Progenitor cell of endocrine pancreas (in vitro differentiated cells): ENCODE results near the gene ANKDD1A. TPM values are rescaled to one million over a fixed set of nuclear protein-coding genes. Genes with fewer than 3 reads are reported as not detected.

Experiments
- DNase-seq: peaks from one replicate; pipeline ENCODE4 v3.0.0; 2021; ENCODE audit warnings: low spot score; ENCODE audit not compliant: unreplicated experiment
- H3K27ac Mint-ChIP-seq: 2 replicates; pipeline ENCODE4 v1.8.0; 2021; ENCODE audit warnings: mild to moderate bottlenecking, moderate library complexity, mixed read lengths
- H3K27me3 Mint-ChIP-seq: 2 replicates; pipeline ENCODE4 v1.8.0; 2021; ENCODE audit warnings: mixed read lengths
- H3K36me3 Mint-ChIP-seq: 2 replicates; pipeline ENCODE4 v1.8.0; 2022; ENCODE audit warnings: mixed read lengths; ENCODE audit not compliant: insufficient read depth
- H3K4me1 Mint-ChIP-seq: 2 replicates; pipeline ENCODE4 v1.8.0; 2021; ENCODE audit warnings: low read depth, mixed read lengths
- H3K4me3 Mint-ChIP-seq: 2 replicates; pipeline ENCODE4 v1.8.0; 2021; ENCODE audit warnings: low read depth, mild to moderate bottlenecking, moderate library complexity, mixed read lengths
- H3K9me3 Mint-ChIP-seq: 2 replicates; pipeline ENCODE4 v1.8.0; 2021; ENCODE audit warnings: low read depth, mixed read lengths
- total RNA-seq: library from RNA; stranded (reverse); gene quantifications from 2 replicates; pipeline ENCODE4 v1.2.1, GENCODE V29; 2021
- TF ChIP-seq, protein P1 (sequence below): fragments of 200-600 bp; sonication (generic); IDR thresholded peaks from one replicate; pipeline ENCODE4 v1.5.0; 2021; ENCODE audit warnings: antibody characterized with exemption, mild to moderate bottlenecking; ENCODE audit not compliant: unreplicated experiment

ANKDD1A gene
- total RNA-seq, 1 donor from 2014 or later, result 2.0 TPM

- TF ChIP-seq, protein P1, sequence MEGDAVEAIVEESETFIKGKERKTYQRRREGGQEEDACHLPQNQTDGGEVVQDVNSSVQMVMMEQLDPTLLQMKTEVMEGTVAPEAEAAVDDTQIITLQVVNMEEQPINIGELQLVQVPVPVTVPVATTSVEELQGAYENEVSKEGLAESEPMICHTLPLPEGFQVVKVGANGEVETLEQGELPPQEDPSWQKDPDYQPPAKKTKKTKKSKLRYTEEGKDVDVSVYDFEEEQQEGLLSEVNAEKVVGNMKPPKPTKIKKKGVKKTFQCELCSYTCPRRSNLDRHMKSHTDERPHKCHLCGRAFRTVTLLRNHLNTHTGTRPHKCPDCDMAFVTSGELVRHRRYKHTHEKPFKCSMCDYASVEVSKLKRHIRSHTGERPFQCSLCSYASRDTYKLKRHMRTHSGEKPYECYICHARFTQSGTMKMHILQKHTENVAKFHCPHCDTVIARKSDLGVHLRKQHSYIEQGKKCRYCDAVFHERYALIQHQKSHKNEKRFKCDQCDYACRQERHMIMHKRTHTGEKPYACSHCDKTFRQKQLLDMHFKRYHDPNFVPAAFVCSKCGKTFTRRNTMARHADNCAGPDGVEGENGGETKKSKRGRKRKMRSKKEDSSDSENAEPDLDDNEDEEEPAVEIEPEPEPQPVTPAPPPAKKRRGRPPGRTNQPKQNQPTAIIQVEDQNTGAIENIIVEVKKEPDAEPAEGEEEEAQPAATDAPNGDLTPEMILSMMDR, result no peak
- Mint-ChIP-seq H3K9me3 (no peaks in the 10 kb centered on the region), H3K4me3 (no peak overlapping the region), H3K27ac (no peak overlapping the region), H3K36me3 (peaks cover 22% of the 10 kb centered on the region), H3K27me3 (no peaks in the 10 kb centered on the region), H3K4me1 (peaks cover 5% of the 10 kb centered on the region)
- DNase-seq, result no peak
Measured at GRCh38 chr15:64981812-64982431, 70.2 kb downstream of the ANKDD1A start.

DNA sequence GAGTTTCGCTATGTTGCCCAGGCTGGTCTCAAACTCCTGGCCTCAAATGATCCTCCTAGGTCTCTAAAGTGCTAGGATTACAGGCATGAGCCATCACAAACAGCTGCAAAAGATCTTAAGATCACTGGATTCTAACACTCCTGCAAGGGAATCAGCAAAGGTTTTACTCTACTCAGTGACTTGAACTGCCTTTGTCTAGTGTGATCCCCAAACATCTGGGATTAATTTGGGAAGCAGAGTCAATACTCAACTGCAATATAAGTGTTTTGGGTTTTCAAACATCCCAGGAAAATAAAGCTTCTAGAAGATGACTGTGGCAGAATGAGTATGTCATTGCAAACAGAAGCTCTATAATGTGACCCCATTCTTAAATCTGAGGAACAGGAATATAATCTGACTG is 70.8 kb downstream of the ANKDD1A start:
- TF ChIP-seq, protein P1, result no peak
- Mint-ChIP-seq H3K4me1 (peaks cover 7% of the 10 kb centered on the region), H3K4me3 (no peak overlapping the region), H3K27me3 (no peaks in the 10 kb centered on the region), H3K9me3 (no peaks in the 10 kb centered on the region), H3K36me3 (peaks cover 21% of the 10 kb centered on the region), H3K27ac (no peak overlapping the region)
- no peak for DNase-seq

GRCh38 chr15:64985366-64986033 is 73.8 kb downstream of the ANKDD1A start:
- Mint-ChIP-seq H3K27ac (peak overlapping the region; percentile 14), H3K27me3 (no peaks in the 10 kb centered on the region)
- no peak for DNase-seq

DNA sequence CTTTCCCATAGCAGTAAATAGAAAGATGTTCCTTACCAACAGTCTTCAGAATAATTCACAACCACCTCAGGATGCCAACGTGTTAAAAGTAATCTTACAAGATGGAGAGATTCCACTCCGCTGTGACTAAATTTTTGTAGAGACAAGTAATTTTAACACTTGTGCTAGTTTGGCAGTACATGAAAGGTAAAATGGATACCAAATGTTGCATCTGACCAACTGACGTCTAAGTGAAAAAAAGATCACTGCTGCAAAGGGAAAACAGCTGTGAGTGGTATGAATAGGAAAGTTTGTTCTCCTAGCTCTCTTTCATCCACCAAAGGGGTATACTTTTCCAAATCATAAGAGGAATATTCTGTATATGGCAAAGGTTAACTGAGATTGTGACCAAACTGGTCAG is 75.4 kb downstream of the ANKDD1A start:
- Mint-ChIP-seq H3K27ac (no peak overlapping the region), H3K4me1 (peaks cover 19% of the 10 kb centered on the region), H3K9me3 (no peaks in the 10 kb centered on the region), H3K27me3 (no peaks in the 10 kb centered on the region), H3K4me3 (peak overlapping the region; percentile 26), H3K36me3 (peaks cover 9% of the 10 kb centered on the region)
- TF ChIP-seq, protein P1, result no peak
- no peak for DNase-seq

More at GRCh38 chr15:64985366-64986033, 73.8 kb downstream of the ANKDD1A start:
- Mint-ChIP-seq H3K36me3 (peaks cover 11% of the 10 kb centered on the region), H3K9me3 (no peaks in the 10 kb centered on the region), H3K4me3 (no peak overlapping the region), H3K4me1 (peaks cover 17% of the 10 kb centered on the region)
- TF ChIP-seq, protein P1, result no peak

- Mint-ChIP-seq H3K27me3 (no peaks in the 10 kb centered on the region), H3K4me1 (peaks cover 19% of the 10 kb centered on the region), H3K4me3 (peak within 1 kb of the TSS; percentile 98), H3K27ac (peak within 1 kb of the TSS; percentile 99), H3K36me3 (peaks cover 8% of the 10 kb centered on the region), H3K9me3 (no peaks in the 10 kb centered on the region)
- TF ChIP-seq, protein P1, result no peak
- peak; percentile 90 for DNase-seq
Measured at GRCh38 chr15:64989416-64990167, 77.9 kb downstream of the ANKDD1A start, which contains the start of gene SPG21. Gene SPG21 (minus strand): TSS chr15:64989914. CDS start chr15:64983569, 6,345 bp downstream.
